Activated CD4-positive, alpha-beta memory T cell treated with anti-CD3 and anti-CD28 coated beads, Interleukin-2, amount 10 ng/mL, durations not matched to agents 7 days and 5 days (primary cell): ENCODE data around the gene LAMC1. TPM values are rescaled to one million over a fixed set of nuclear protein-coding genes. Genes with fewer than 3 reads are reported as not detected.

Experiments used
- CTCF ChIA-PET: fragments of 350-600 bp; sonication (Branson Sonifier 250); formaldehyde crosslinking; loops from one replicate; lab custom pipeline; 2021; ENCODE audit warnings: antibody characterized with exemption, inconsistent platforms; lab: Charles Lee
- POLR2A ChIA-PET: fragments of 350-600 bp; sonication (Branson Sonifier 250); formaldehyde crosslinking; loops from one replicate; lab custom pipeline; 2021; ENCODE audit warnings: antibody characterized with exemption; lab: Charles Lee
- DNase-seq: peaks from one replicate; pipeline ENCODE4 v3.0.0-alpha.2; 2020
- H3K27ac Mint-ChIP-seq: one replicate; pipeline ENCODE4 v1.8.0; 2021; ENCODE audit warnings: mild to moderate bottlenecking, mixed read lengths
- H3K27me3 Mint-ChIP-seq: one replicate; pipeline ENCODE4 v1.8.0; 2021; ENCODE audit warnings: mixed read lengths
- H3K36me3 Mint-ChIP-seq: one replicate; pipeline ENCODE4 v1.8.0; 2021; ENCODE audit warnings: low read depth, mixed read lengths
- H3K4me1 Mint-ChIP-seq: one replicate; pipeline ENCODE4 v1.8.0; 2021; ENCODE audit warnings: mixed read lengths
- H3K4me3 Mint-ChIP-seq: one replicate; pipeline ENCODE4 v1.8.0; 2021; ENCODE audit warnings: mild to moderate bottlenecking, mixed read lengths
- H3K9me3 Mint-ChIP-seq: one replicate; pipeline ENCODE4 v1.8.0; 2021; ENCODE audit warnings: mixed read lengths
- total RNA-seq, 2 experiments: library from RNA; stranded (reverse); gene quantifications; one replicate each; pipeline ENCODE4 v1.2.3, GENCODE V29; 2021

LAMC1 gene
- total RNA-seq = under 1 TPM in 1 of 2 experiments, not detected in 1; 0.53 TPM

DNA sequence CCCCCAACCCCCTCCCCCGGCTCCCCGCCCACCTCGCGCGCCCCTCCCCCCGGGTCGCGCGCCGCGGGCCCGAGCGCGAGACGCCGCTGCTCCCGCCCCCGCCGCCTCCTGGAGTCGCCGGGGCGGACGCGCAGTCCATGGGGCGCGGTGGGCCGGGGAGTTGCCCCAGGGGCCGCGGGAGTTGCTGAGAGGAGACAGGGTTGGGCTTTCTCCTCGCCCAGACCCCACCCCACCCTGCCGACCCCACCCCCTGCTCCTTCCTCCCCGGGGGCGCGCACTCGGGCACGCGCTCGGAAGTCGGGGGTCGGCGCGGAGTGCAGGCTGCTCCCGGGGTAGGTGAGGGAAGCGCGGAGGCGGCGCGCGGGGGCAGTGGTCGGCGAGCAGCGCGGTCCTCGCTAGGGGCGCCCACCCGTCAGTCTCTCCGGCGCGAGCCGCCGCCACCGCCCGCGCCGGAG lies at the start of gene LAMC1:
Gene LAMC1, plus strand, starts transcription at position 275 of the 455 bp plus-strand sequence. CDS start 297 bp downstream, outside the sequence.
- H3K4me3 Mint-ChIP-seq = peak within 1 kb of the TSS; percentile 69
- peak; percentile 19 for DNase-seq
- CTCF ChIA-PET = no interaction called here
- H3K27me3 Mint-ChIP-seq = peaks cover 66% of the 10 kb centered on the region
- no peaks in the 10 kb centered on the region for H3K36me3 Mint-ChIP-seq
- H3K9me3 Mint-ChIP-seq = no peaks in the 10 kb centered on the region
- peaks cover 18% of the 10 kb centered on the region for H3K4me1 Mint-ChIP-seq
- no peak within 1 kb of the TSS for H3K27ac Mint-ChIP-seq
- POLR2A ChIA-PET = no interaction called here

DNA sequence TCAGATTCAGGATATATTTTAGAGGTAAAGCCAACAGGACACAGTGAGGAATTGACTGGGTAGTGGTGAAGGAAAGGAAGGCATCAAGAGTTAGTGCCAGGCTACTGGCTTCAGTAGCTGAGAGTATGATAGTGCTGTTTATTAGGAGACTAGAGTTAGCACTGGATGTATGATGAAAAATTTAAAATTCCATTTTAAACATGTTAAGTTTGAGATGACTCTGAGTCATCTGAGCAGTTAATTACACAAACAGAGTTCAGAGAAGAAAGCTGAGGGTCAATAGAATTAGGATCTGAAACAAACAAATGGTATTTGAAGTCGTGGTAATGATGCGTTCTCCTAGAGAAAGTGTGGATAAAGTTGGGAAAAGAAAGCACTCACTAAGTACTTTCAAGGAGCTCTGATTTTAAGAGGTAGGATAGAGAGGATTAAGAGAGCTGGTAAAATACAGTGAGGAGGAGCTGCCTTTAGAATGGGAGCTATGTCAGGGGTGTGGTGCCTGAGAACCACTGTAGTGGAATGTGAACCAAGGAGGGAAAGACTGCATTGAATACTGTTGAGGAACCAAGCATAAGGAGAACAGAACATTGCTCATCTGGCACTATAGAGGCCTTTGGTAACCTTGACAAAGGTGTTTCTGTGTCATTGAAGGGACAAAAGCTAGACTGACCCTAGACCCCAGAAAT lies 48.6 kb upstream of the LAMC1 start:
- Mint-ChIP-seq H3K4me3 (no peak overlapping the region), H3K9me3 (no peaks in the 10 kb centered on the region), H3K27me3 (peaks cover 14% of the 10 kb centered on the region), H3K27ac (no peak overlapping the region), H3K4me1 (no peaks in the 10 kb centered on the region), H3K36me3 (no peaks in the 10 kb centered on the region)
- no peak for DNase-seq
- ChIA-PET CTCF (interaction anchor here (0.6 kb wide), 1 partner anchor 12 kb away, joined by 3 read pairs; no protein-coding TSS in a partner anchor), POLR2A (no interaction called here)

DNA sequence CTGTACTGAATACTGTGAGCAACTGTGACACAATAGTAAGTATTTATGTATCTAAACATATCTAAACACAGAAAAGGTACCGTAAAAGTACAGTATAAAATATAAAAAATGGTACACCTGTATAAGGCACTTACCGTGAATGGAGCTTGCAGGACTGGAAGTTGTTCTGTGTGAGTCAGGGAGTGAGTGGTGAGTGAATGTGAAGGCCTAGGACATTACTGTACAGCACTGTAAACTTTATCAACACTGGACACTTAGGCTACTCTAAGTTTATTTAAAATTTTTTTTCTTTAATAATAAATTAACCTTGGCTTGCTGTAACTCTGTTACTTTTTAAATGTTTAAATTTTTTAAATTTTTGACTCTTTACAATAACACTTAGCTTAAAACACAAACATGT lies 45.7 kb upstream of the LAMC1 start:
- H3K4me3 Mint-ChIP-seq = no peak overlapping the region
- no peak overlapping the region for H3K27ac Mint-ChIP-seq
- H3K9me3 Mint-ChIP-seq = peaks cover under 1% of the 10 kb centered on the region
- DNase-seq = no peak
- H3K27me3 Mint-ChIP-seq = peaks cover 14% of the 10 kb centered on the region
- POLR2A ChIA-PET = no interaction called here
- H3K4me1 Mint-ChIP-seq = no peaks in the 10 kb centered on the region
- no peaks in the 10 kb centered on the region for H3K36me3 Mint-ChIP-seq
- CTCF ChIA-PET = no interaction called here

DNA sequence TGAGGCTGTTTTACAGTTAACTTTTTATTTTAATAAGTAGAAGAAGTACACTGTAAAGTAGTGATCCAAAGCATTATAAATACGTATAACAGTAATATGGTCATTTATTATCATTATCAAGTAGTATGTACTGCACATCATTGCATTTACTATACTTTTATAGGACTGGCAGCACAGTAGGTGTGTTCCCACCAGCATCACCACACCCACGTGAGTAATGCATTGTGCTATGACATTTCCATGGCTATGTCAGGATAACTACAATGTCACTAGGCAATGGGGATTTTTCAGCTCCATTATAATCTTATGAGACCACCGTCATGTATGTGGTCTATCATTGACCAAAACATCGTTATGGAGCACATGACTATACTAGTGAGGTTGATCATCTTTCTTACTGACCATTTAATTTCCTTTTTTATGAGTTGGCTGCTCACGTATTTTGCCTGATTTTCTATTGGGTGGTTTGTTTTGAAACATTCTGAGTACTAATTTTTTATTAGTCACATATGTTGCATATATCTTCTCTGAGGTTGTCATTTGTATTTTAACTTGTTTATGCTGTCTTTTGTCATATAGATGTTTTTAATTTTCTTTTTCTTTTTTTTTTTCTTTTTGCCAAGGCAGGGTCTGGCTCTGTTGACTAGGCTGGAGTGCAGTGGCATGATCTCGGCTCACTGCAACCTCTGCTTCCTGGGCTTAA lies 44.9 kb upstream of the LAMC1 start:
- CTCF ChIA-PET = no interaction called here
- Mint-ChIP-seq H3K27ac (no peak overlapping the region), H3K4me1 (no peaks in the 10 kb centered on the region), H3K36me3 (no peaks in the 10 kb centered on the region), H3K4me3 (no peak overlapping the region), H3K9me3 (peaks cover 2% of the 10 kb centered on the region), H3K27me3 (peaks cover 10% of the 10 kb centered on the region)
- no peak for DNase-seq
- POLR2A ChIA-PET = interaction anchor here (0.6 kb wide), 1 partner anchor 562 kb away, joined by 3 read pairs; no protein-coding TSS in a partner anchor

DNA sequence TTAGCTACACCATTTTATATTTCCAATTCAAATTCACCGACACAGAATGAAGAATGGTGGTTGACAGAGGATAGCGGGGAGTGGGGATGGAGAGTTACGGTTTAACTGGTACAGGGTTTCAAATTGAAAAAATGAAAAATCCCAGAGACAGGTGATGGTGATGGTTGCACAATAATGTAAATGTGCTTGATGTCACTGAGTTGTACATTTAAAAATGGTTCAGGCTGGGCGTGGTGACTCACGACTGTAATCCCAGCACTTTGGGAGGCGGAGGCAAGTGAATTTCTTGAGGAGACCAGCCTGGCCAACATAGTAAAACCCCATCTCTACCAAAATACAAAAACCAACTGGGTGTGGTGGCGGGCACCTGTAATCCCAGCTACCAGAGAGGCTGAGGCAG lies 39.1 kb upstream of the LAMC1 start:
- no peak for DNase-seq
- H3K27ac Mint-ChIP-seq = no peak overlapping the region
- no peaks in the 10 kb centered on the region for H3K4me1 Mint-ChIP-seq
- no peak overlapping the region for H3K4me3 Mint-ChIP-seq
- ChIA-PET CTCF (no interaction called here), POLR2A (no interaction called here)
- peaks cover 7% of the 10 kb centered on the region for H3K27me3 Mint-ChIP-seq
- no peaks in the 10 kb centered on the region for H3K36me3 Mint-ChIP-seq
- H3K9me3 Mint-ChIP-seq = peaks cover 2% of the 10 kb centered on the region

DNA sequence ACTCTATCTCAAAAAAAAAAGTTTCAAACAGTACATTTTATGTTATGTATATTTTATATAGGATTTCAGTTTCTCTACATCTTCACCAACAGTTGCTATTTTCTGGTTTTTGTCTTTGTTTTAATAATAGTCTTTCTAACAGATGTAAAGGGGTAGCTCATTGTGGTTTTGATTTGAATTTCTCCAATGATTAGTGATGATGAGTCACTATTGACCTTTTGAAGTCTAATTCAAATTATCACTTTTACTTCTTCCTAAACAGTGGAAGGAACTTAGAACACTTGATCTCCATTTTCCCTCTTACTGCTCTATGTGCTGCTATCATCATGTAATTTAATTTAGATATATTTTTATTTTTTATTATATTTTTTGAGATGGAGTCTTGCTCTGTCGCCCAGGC lies 38.6 kb upstream of the LAMC1 start:
- Mint-ChIP-seq H3K9me3 (peaks cover 2% of the 10 kb centered on the region), H3K27ac (no peak overlapping the region), H3K36me3 (no peaks in the 10 kb centered on the region), H3K27me3 (peaks cover 7% of the 10 kb centered on the region), H3K4me1 (no peaks in the 10 kb centered on the region), H3K4me3 (no peak overlapping the region)
- ChIA-PET CTCF (no interaction called here), POLR2A (no interaction called here)
- no peak for DNase-seq

DNA sequence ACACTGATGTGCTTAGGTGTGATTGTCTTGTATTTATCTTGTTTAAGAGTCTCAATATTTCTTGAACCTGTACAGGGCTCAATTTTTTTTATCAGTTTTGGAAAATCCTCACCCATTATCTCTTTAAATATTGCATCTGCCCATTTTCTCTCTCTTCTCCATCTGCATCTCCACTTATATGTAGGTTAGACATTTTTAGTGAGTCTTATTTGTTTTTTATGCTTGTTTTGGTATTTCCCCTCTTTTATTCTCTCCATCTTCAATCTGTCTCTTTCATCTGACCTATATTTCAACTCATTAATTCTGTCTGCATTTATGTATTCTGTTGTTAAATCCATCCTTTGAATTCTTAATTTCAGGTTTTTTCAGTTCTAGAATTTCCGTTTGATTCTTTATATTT lies 37.3 kb upstream of the LAMC1 start:
- no peak overlapping the region for H3K4me3 Mint-ChIP-seq
- peaks cover 9% of the 10 kb centered on the region for H3K27me3 Mint-ChIP-seq
- no peak for DNase-seq

DNA sequence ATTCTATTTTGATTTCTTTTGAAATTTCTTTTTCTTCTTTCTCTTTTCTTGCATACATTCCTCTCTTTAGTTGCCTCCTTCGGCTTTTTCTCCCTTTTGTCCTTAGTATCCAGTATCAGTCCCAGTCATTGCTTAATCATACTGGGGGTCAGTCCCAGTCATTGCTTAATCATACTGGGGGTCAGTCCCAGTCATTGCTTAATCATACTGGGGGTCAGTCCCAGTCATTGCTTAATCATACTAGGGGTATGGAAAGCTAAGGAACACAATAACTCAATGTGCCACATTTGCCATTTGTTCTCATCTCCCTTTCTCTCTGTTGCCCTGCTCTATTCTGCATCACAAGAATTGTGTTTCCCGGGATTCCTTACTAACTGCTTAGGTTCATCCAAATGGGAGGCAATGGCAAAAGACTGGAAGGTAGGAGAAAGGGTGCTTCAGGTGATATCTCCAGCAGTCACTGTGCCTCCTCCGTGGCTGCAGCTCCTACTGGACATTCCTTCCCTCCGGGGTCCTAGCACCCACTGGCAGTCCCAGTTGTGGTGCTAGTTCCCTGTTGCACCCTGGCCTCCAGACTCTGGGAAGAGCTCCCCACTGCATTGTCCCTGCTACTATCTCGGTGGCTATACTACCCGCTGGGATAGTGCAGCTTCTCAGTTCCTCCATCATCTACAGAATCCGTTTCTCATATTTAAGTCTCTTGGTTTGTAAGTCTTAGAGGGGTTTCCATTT lies 32.6 kb upstream of the LAMC1 start:
- no peaks in the 10 kb centered on the region for H3K4me1 Mint-ChIP-seq
- no peak overlapping the region for H3K27ac Mint-ChIP-seq
- CTCF ChIA-PET = no interaction called here
- no peak overlapping the region for H3K4me3 Mint-ChIP-seq
- H3K36me3 Mint-ChIP-seq = no peaks in the 10 kb centered on the region
- H3K27me3 Mint-ChIP-seq = peaks cover 13% of the 10 kb centered on the region
- POLR2A ChIA-PET = no interaction called here
- no peak for DNase-seq
- H3K9me3 Mint-ChIP-seq = no peaks in the 10 kb centered on the region

More for the DNA sequence above, 37.3 kb upstream of the LAMC1 start:
- H3K36me3 Mint-ChIP-seq = no peaks in the 10 kb centered on the region
- ChIA-PET POLR2A (no interaction called here), CTCF (no interaction called here)
- H3K9me3 Mint-ChIP-seq = peaks cover 2% of the 10 kb centered on the region
- no peaks in the 10 kb centered on the region for H3K4me1 Mint-ChIP-seq
- H3K27ac Mint-ChIP-seq = no peak overlapping the region

DNA sequence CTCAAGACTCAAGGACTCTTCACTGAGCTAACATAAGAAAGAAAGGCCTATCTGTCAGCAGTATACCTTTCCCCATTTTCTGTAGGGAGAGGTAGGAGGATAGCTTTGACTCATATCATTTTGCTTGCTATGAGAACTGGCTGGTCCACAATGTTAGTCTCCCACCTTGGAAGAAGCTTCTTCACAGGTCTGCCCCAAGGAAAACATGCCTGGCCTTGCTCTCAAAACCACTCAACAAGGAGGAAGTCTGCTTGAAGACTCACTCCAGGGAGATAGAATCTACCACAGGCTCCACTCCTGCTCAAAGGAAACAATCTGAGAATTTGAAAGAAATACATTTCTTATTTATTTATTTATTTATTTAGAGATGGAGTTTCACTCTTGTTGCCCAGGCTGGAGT lies 29.5 kb upstream of the LAMC1 start:
- H3K27ac Mint-ChIP-seq = no peak overlapping the region
- DNase-seq = no peak
- H3K4me1 Mint-ChIP-seq = peaks cover 6% of the 10 kb centered on the region
- H3K36me3 Mint-ChIP-seq = no peaks in the 10 kb centered on the region
- H3K27me3 Mint-ChIP-seq = peaks cover 15% of the 10 kb centered on the region
- CTCF ChIA-PET = no interaction called here
- no peaks in the 10 kb centered on the region for H3K9me3 Mint-ChIP-seq
- POLR2A ChIA-PET = no interaction called here
- H3K4me3 Mint-ChIP-seq = no peak overlapping the region

DNA sequence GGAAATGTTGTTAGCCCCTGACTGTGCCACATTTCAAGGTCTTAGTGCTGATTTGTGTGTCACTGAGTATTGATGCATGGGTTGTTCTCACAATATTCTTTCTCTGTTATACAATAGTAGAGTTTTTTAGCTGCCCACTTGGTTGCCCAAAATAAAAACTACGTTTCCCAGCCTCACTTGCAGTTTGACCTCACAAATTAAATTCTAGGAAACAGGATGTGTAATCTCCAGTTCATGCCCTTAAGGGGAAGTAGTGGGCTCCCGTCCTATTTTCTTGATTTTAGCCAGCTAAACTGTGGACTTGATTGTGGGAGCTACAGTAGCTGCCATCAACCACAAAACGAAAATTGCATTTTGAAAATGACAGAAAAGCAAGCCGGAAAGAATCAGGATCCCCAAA lies 27.3 kb upstream of the LAMC1 start:
- DNase-seq = no peak
- H3K27me3 Mint-ChIP-seq = peaks cover 16% of the 10 kb centered on the region
- H3K4me1 Mint-ChIP-seq = peaks cover 6% of the 10 kb centered on the region

DNA sequence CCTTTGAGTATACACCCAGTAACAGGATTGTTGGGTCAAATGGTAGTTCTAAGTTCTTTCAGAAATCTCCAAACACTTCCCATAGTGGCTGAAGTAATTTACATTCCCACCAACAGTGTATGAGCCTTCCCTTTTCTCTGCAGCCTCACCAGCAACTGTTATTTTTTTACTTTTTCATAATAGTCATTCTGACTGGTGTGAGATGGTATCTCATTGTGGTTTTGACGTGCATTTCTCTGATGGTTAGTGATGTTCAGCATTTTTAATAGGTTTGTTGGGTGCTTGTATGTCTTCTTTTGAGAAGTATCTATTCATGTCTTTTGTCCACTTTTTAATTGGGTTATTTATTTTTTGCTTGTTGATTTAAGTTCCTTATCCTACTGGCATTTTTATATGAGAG lies 26.4 kb upstream of the LAMC1 start:
- ChIA-PET POLR2A (no interaction called here), CTCF (no interaction called here)
- Mint-ChIP-seq H3K4me1 (peaks cover 6% of the 10 kb centered on the region), H3K36me3 (no peaks in the 10 kb centered on the region), H3K9me3 (no peaks in the 10 kb centered on the region), H3K27ac (no peak overlapping the region), H3K27me3 (peaks cover 15% of the 10 kb centered on the region), H3K4me3 (no peak overlapping the region)
- no peak for DNase-seq

More for the DNA sequence above, 27.3 kb upstream of the LAMC1 start:
- H3K36me3 Mint-ChIP-seq = no peaks in the 10 kb centered on the region
- no peak overlapping the region for H3K4me3 Mint-ChIP-seq
- no peaks in the 10 kb centered on the region for H3K9me3 Mint-ChIP-seq
- H3K27ac Mint-ChIP-seq = no peak overlapping the region
- ChIA-PET POLR2A (no interaction called here), CTCF (no interaction called here)

DNA sequence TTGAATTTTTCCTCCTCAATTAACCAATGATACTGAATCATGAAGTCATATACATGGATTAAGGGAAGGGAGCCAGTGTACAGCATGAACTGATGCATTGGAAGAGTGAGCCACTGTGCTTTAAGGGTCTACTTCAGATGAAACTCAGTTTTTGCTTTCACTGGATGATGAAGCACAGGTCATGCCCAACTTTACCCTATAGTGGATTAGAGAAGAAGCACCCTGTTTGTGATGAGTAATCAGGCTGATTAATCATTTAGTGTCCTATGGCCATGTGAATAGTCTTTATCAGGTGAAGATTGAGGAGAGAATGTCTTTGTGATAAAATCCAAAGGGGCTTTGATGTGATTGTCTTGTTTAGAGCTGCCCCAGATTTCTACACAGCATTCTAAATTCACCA lies 24.7 kb upstream of the LAMC1 start:
- H3K9me3 Mint-ChIP-seq = no peaks in the 10 kb centered on the region
- no peak for DNase-seq
- POLR2A ChIA-PET = no interaction called here
- peaks cover 13% of the 10 kb centered on the region for H3K27me3 Mint-ChIP-seq
- H3K4me1 Mint-ChIP-seq = peaks cover 6% of the 10 kb centered on the region
- CTCF ChIA-PET = no interaction called here
- H3K4me3 Mint-ChIP-seq = no peak overlapping the region
- H3K27ac Mint-ChIP-seq = no peak overlapping the region
- H3K36me3 Mint-ChIP-seq = no peaks in the 10 kb centered on the region
